GM19193 (cell line): ENCODE measurements around the gene BTBD7.

Source experiments
- POLR2A ChIP-seq: IDR thresholded peaks from 4 replicates; pipeline ENCODE4 v1.6.1; 2011; ENCODE audit not compliant: insufficient read depth, insufficient read length; ENCODE audit errors: extremely low read depth

BTBD7 gene

GRCh38 chr14:93299866-93300265 lies 33.0 kb downstream of the BTBD7 start:
- TF ChIP-seq POLR2A = no peak

GRCh38 chr14:93299416-93299815 lies 33.4 kb downstream of the BTBD7 start:
- TF ChIP-seq POLR2A = no peak

DNA sequence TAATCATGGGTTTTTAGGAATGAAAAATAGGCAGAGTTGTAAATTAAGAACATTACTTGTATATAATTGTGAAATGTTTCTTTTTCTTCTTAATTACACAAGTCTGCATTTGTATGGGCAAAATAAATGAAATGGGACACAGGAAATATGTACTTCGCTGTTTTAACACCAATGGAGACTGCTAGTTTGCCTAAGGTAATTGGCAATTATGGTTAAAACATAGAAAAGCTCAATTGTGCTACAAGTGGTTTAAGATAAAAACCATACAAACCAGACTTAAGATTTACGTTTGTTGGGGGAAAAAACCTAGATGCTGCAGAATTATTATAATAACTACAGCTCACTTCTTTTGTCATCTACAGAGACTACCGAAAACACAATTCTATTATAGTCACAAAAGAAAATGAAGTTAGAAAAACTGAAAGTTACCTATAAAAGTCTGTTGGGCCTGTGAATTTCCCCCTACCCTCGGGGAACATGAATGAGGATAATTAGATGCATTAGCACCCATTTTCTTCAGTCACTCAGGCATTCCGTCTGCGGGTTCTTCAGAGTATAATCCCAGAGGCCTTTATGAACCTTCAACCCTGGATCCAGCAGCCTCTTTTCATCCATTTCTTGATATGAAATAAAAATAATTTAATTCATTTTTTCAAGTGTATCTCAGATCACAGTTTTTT lies 37.2 kb downstream of the BTBD7 start:
- TF ChIP-seq POLR2A = no peak

DNA sequence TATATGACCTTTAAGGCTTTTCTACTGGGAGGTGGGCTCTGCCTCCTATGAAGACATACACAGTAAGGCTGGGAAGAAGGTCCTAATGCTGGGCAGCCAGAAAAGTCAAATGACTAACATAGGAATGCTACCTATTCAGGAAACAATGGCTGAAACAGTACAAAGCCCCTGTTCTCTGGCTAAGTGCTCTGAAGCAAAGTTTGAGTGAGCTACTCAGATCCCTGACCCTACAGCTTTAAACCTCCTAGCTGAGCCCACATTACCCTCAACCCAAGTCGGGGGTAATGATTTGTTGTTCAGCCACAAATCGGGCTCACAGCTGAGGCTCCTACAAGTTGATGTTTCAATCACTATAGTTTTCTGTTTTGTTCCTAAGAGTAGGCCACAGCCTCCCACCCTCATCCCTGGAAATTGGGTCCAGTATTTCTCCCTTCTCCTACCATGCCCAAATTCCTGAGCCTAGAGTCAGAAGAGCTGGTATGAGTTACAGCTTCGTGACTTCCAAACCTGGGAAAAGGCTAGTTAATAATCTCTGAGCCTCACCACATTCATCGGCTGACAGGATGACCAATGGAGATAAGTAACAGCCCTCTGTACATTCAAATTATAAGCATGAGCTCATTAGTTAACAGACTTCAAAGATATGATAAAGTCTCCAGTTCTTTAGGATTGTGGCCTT lies 46.5 kb downstream of the BTBD7 start:
- TF ChIP-seq POLR2A = no peak

DNA sequence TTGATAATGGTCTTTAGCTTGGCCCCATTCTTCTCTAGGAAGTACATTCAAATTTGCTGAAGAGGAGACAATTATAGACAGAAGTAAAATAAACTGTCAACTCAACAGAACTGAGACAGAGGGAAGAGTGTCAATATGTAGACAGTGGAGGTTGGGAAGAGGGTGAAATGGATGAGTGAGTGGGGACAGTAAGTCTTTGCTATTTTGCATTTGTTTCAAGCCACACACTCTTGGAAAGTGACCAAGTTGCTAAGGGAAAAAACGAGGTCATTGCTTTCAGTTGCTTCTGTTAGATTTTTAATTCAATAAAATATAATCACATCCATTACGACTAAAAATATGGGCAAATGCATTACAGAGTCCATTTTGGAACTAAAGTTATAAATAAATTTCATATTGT lies 47.8 kb downstream of the BTBD7 start:
- no peak for TF ChIP-seq POLR2A

DNA sequence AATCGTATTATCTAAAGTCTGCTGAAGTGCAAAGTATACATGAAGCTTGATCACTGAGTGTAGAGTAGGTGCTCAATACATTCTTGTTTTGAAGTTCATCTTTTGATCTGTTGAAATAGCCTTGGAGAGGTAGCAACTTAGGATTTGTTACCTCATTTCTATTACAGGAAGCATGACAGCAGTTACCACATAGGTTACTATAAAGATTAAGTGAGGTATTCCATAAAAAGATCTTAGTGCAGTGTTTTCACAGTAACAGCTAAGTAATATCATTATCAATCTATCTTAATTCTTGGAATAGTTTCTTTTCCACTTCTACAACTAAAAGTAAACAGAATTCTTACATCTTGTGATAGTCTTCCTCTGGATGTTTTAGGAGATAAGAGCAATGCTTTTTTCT lies 50.9 kb downstream of the BTBD7 start:
- no peak for TF ChIP-seq POLR2A

DNA sequence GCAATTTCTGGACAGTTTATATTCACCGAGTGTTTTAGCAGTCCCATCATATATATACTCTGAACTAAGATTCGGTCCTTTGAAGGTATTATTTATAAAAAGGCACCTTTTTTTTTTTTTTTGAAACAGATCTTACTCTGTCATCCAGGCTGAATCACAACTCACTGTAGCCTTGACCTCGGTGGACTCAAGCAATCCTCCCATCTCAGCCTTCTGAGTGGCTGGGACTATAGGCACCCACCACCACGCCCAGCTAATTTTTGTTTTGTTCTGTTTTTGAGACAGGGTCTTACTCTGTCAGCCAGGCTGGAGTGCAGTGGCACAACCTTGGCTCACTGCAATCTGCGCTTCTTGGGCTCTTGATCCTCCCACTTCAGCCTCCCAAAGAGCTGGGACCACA lies 52.1 kb downstream of the BTBD7 start:
- TF ChIP-seq POLR2A = no peak

DNA sequence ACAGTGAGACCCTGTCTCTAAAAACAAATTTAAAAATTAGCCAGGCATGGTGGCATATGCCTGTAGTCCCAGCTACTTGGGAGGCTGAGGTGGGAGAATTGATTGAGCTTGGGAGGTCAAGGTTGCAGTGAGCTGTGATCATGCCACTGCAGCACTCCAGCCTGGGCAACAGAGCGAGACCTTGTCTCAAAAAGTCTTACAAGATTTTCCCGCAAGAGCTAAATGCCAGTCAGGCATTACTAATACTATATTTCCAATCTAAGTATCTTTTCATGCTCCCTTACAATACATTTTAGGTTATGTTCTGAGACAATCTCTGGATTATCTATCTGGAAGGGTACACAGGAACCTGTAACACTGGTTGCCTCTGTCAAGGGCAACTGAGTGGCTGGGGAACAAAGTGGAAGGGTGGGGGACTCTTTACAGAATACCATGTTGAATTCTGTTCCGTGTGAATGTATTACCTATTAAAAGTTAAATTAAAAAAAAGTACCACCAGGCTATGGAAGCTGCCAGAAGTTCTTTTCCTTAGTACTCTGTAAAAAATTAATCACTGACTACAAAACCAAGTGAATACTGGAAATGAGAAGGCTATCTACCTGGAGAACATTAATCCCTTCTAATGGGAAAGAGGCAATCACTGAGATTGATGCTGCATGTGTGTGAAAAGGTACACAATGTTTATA lies 56.7 kb downstream of the BTBD7 start:
- no peak for TF ChIP-seq POLR2A

- TF ChIP-seq POLR2A = no peak
Measured at GRCh38 chr14:93274055-93274806, 58.6 kb downstream of the BTBD7 start.

DNA sequence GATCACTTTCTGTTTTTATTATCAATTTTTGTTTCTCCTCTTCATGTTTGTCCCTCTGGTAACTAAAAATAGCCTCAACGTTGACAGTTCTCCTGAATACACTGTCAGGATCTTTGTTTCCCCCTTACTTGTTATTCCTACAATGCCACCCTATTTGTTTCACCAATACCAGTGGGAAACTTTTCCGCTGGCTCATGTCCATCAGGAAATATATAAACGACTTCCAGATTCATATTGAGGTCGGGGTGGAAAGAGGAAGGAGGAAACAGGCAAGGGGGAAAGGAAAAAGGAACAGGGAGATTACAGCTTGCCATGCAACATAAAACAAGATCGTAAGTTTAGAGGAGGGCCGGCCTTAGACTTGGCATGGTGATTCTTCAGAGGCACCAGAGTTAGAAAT lies 61.7 kb downstream of the BTBD7 start:
- no peak for TF ChIP-seq POLR2A

DNA sequence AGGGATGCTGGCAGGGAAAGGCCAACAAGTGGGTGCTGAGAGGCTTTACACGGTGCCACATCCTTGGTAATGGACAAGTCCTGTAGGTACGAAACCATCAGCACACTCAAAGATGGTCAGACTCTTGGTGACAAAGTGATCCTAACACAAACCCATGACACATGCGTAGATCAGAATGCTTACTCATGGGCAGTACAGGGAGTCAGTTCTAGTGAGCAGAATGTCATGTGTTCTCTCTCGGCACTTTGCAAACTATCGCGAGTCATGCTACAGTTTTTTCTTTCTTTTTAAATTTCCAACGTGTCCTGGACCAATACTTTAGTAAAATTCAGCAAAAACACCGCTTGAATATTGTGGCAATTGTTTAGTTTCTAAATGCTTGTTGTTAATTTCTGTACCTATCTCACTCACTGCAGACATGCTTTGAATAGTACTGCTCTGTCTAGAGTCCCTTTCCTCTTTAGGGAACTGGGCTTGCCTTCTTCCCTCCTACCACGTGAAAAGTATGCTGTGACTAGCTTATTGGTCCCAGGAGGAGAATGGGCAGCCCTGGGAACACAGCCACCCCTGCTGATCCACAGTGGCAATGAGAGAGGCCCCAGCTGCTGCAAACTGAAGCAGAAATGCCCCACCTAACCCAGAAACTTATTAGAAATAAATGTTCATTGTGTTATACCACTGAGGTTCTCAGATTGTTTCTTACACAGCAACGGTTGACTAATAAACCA lies 63.3 kb downstream of the BTBD7 start:
- TF ChIP-seq POLR2A = no peak

- TF ChIP-seq POLR2A = no peak
Measured at GRCh38 chr14:93268406-93268805, 64.4 kb downstream of the BTBD7 start.

- TF ChIP-seq POLR2A = no peak
Measured at GRCh38 chr14:93267149-93267711, 65.6 kb downstream of the BTBD7 start.

DNA sequence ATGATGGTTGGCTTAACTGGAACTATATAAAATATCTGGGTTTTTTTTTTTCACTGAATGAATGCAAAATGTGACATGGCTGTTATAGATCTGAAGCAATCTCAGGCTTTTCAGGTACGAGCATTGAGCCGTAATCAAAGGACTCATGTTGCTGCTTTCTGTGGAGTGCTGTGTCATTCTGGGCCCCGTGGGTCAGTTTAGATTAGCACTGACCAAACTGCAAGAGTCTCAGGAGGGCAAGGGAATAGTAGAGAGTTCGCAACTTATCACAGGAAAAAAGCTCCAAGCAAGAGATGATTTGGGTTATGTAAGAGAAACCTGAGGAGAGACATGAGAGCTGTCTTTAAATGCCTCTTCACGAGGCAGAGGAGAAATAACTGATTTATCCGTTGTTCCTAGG lies 66.7 kb downstream of the BTBD7 start:
- TF ChIP-seq POLR2A = no peak

- TF ChIP-seq POLR2A = no peak
Measured at GRCh38 chr14:93263416-93263815, 69.4 kb downstream of the BTBD7 start.

- no peak for TF ChIP-seq POLR2A
Measured at GRCh38 chr14:93262446-93262845, 70.4 kb downstream of the BTBD7 start.
